Common myeloid progenitor, CD34-positive (primary cell): ENCODE results near the gene TMEFF1.

ENCODE experiments used
- CTCF ChIA-PET: fragments of 350-600 bp; sonication (Branson Sonifier 250); formaldehyde crosslinking; loops from one replicate; lab custom pipeline; 2021; ENCODE audit warnings: antibody characterized with exemption; lab: Charles Lee
- POLR2A ChIA-PET: fragments of 350-600 bp; sonication (Branson Sonifier 250); formaldehyde crosslinking; loops from one replicate; lab custom pipeline; 2021; ENCODE audit warnings: antibody characterized with exemption; lab: Charles Lee
- DNase-seq, 3 donors: peaks; one replicate each; pipeline versions ENCODE4 v3.0.0 to v3.0.0-alpha.2; 2013
- H3K27ac ChIP-seq, 2 experiments: 1 replicate in 1 of 2; 2 replicates in 1 of 2; pipeline ENCODE4 v1.7.0; 2013; ENCODE audit warnings: inconsistent platforms in 2 of 2, low read length in 2 of 2, mild to moderate bottlenecking in 2 of 2, low read depth in 1 of 2, moderate library complexity in 1 of 2; ENCODE audit not compliant: severe bottlenecking in 2 of 2, insufficient read depth in 1 of 2, poor library complexity in 1 of 2
- H3K27me3 ChIP-seq, 5 experiments: replicated peaks in 2 of 5; 1 replicate in 3 of 5; 2 replicates in 2 of 5; pipeline versions ENCODE4 v1.6.1 to v1.7.0; 2013; ENCODE audit warnings: low read length in 4 of 5, mild to moderate bottlenecking in 2 of 5, moderate library complexity in 2 of 5, inconsistent platforms in 1 of 5; ENCODE audit not compliant: insufficient read depth in 5 of 5, control insufficient read depth in 4 of 5
- H3K36me3 ChIP-seq, 4 experiments: 1 replicate in 2 of 4; 2 replicates in 2 of 4; pipeline versions ENCODE4 v1.6.1 to v1.7.0; 2013; ENCODE audit warnings: low read length in 3 of 4, control low read depth in 1 of 4, mild to moderate bottlenecking in 1 of 4; ENCODE audit not compliant: control insufficient read depth in 4 of 4, insufficient read depth in 4 of 4
- H3K4me1 ChIP-seq, 4 experiments: 1 replicate in 3 of 4; 2 replicates in 1 of 4; pipeline versions ENCODE4 v1.6.1 to v1.7.1; 2013; ENCODE audit warnings: low read length in 3 of 4, mild to moderate bottlenecking in 3 of 4, control low read depth in 1 of 4, inconsistent platforms in 1 of 4, moderate library complexity in 1 of 4; ENCODE audit not compliant: control insufficient read depth in 4 of 4, insufficient read depth in 4 of 4; ENCODE audit errors: control extremely low read depth in 1 of 4
- H3K4me3 ChIP-seq, 7 experiments: 1 replicate in 4 of 7; 2 replicates in 3 of 7; pipeline versions ENCODE4 v1.5.1 to v1.7.0; 2013; ENCODE audit warnings: mild to moderate bottlenecking in 7 of 7, low read length in 6 of 7, moderate library complexity in 6 of 7, inconsistent platforms in 2 of 7, low read depth in 2 of 7, control low read depth in 1 of 7; ENCODE audit not compliant: insufficient read depth in 4 of 7, control insufficient read depth in 1 of 7; ENCODE audit errors: extremely low read depth in 1 of 7
- H3K9me3 ChIP-seq, 5 experiments: 1 replicate in 4 of 5; 2 replicates in 1 of 5; pipeline versions ENCODE4 v1.6.1 to v1.7.1; 2013; ENCODE audit warnings: low read length in 4 of 5, mild to moderate bottlenecking in 2 of 5, inconsistent platforms in 1 of 5, low read depth in 1 of 5, moderate library complexity in 1 of 5; ENCODE audit not compliant: control insufficient read depth in 4 of 5, insufficient read depth in 2 of 5; ENCODE audit errors: control extremely low read depth in 1 of 5
- WGBS: methylation state at CpG from one replicate; pipeline ENCODE4 v1.1.5; 2013; ENCODE audit not compliant: insufficient coverage; 5-methylcytosine and 5-hydroxymethylcytosine counted together

The TMEFF1 gene

DNA sequence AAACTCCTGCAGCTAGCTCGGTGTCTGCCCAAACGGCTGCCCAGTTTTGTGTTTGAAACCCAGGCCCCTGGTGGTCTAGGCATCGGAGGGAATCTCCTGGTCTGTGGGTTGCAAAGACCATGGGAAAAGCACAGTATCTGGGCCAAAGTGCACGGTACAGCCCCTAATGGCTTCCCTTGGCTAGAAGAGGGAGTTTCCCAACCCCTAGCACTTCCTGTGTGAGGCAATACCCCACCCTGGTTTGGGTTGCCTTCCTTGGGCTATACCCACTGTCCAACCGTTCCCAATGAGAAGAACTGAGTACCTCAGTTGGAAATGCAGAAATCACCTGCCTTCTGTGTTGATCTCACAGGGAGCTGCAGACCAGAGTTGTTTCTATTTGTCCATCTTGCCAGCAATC is 146.7 kb downstream of the TMEFF1 start:
- H3K36me3 ChIP-seq = no peaks in the 10 kb centered on the region
- H3K9me3 ChIP-seq = peaks cover 0 to 15% (median 0%) of the 10 kb centered on the region in 5 experiments
- POLR2A ChIA-PET = no interaction called here
- no peak overlapping the region for H3K4me3 ChIP-seq
- no peaks in the 10 kb centered on the region for H3K4me1 ChIP-seq
- no peak for DNase-seq
- no peaks in the 10 kb centered on the region for H3K27me3 ChIP-seq
- 94% methylated on average over 5 of the region's 5 CpGs for WGBS
- no peak overlapping the region for H3K27ac ChIP-seq
- CTCF ChIA-PET = interaction anchor here (1.5 kb wide), 1 partner anchor 18 kb away, joined by 5 read pairs; no protein-coding TSS in a partner anchor

DNA sequence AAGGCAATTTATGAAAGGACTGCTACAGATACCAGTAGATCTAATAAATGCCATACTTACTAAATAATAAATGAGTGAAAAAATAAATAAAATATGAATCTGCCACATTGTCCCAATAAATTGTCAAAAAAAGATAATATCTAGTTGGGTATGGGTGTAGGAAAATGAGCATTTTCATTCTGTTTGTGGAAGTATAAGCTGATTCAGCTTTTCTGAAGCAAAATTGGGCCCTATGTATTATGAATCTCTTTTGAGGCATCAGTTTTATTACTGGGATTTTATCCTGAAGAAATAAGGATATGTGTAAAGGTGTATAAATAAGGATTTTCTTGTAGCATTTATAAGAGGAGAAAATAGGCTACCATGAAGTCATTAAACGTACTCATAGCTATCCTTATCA is 151.0 kb downstream of the TMEFF1 start:
- no peaks in the 10 kb centered on the region for H3K4me1 ChIP-seq
- ChIA-PET CTCF (no interaction called here), POLR2A (no interaction called here)
- H3K27ac ChIP-seq = no peak overlapping the region
- WGBS = no CpG with 5 or more reads among the region's 1 CpG
- no peak for DNase-seq
- H3K9me3 ChIP-seq = peaks cover 0 to 5% (median 0%) of the 10 kb centered on the region in 5 experiments
- no peaks in the 10 kb centered on the region for H3K27me3 ChIP-seq
- H3K36me3 ChIP-seq = no peaks in the 10 kb centered on the region
- no peak overlapping the region for H3K4me3 ChIP-seq

DNA sequence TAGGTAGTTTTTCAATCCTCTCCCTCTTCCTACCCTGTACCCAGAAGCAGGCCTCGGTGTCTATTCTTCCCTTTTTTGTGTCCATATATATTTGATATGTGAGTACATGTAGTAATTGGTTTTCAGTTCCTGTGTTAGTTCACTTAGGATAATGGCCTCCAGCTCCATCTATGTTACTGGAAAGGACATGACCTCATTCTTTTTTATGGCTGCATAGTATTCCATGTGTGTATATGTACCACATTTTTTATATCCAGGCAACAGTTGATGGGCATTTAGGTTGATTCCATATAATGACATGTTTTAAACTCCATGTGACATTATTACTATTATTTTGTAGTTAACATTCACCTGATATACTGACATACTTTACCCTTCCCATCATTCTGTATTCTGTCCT is 154.0 kb downstream of the TMEFF1 start:
- Histone ChIP-seq H3K9me3 (no peaks in the 10 kb centered on the region), H3K27me3 (no peaks in the 10 kb centered on the region), H3K36me3 (no peaks in the 10 kb centered on the region), H3K27ac (no peak overlapping the region), H3K4me1 (no peaks in the 10 kb centered on the region), H3K4me3 (no peak overlapping the region)
- no CpG with 5 or more reads among the region's 1 CpG for WGBS
- ChIA-PET POLR2A (no interaction called here), CTCF (no interaction called here)
- no peak for DNase-seq
